Measurements from ENCODE around the gene DNAJC3.

Gene DNAJC3

GRCh38 chr13:95841894-95842293 is 165.0 kb downstream of the DNAJC3 start:
- DNase-seq (ENCODE audit: low read depth in 3 of 3, low spot score in 1 of 3) = no peak

DNA sequence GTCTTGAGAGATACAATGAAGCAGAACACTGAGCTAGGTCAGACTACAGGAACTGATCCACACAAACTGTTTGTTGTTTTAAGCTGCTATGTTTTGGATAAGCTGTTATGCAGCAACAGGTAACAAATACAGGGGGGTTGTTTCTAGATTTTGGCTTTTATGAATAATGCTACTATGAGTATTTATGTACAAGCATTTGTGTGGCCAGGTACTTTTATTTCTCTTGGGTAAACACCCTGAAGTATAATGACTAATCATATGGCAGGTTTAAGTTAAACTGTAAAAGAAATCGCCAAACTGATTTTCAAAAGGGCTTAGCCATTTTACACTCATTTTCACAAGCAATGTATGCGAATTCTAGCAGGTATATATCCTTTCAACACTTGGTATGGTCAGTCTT is 166.0 kb downstream of the DNAJC3 start:
- DNase-seq (ENCODE audit: low read depth in 3 of 3, low spot score in 1 of 3) = no peak
